GM04503 (cell line): ENCODE data around the gene HS3ST1.

Experiments used
- DNase-seq: peaks from one replicate; pipeline ENCODE4 v3.0.0-alpha.2; 2012; ENCODE audit warnings: low read depth

Gene HS3ST1

GRCh38 chr4:11431111-11431510, 2.4 kb upstream of the HS3ST1 start:
- no peak for DNase-seq

GRCh38 chr4:11430536-11430935, 1.8 kb upstream of the HS3ST1 start:
- no peak for DNase-seq

GRCh38 chr4:11429699-11430045, 978 bp upstream of the HS3ST1 start:
- DNase-seq, result no peak

- no peak for DNase-seq
Measured at GRCh38 chr4:11428899-11429698, 405 bp upstream of the HS3ST1 start.

- DNase-seq, result no peak
Measured at GRCh38 chr4:11427121-11427996, 1.3 kb downstream of the HS3ST1 start.

- DNase-seq, result no peak
Measured at GRCh38 chr4:11426731-11427120, 2.0 kb downstream of the HS3ST1 start.

GRCh38 chr4:11426003-11426402, 2.7 kb downstream of the HS3ST1 start:
- no peak for DNase-seq

GRCh38 chr4:11424856-11425255, 3.8 kb downstream of the HS3ST1 start:
- no peak for DNase-seq

GRCh38 chr4:11424000-11424399, 4.7 kb downstream of the HS3ST1 start:
- DNase-seq, result no peak

GRCh38 chr4:11423465-11423864, 5.2 kb downstream of the HS3ST1 start:
- DNase-seq, result no peak

- DNase-seq, result no peak
Measured at GRCh38 chr4:11421116-11421515, 7.6 kb downstream of the HS3ST1 start.

- DNase-seq, result no peak
Measured at GRCh38 chr4:11420327-11420726, 8.4 kb downstream of the HS3ST1 start.

- no peak for DNase-seq
Measured at GRCh38 chr4:11418610-11419009, 10.1 kb downstream of the HS3ST1 start.

GRCh38 chr4:11416767-11417113, 12.0 kb downstream of the HS3ST1 start:
- DNase-seq, result no peak

- no peak for DNase-seq
Measured at GRCh38 chr4:11416071-11416766, 12.5 kb downstream of the HS3ST1 start.

- no peak for DNase-seq
Measured at GRCh38 chr4:11415409-11416070, 13.2 kb downstream of the HS3ST1 start.

- DNase-seq, result no peak
Measured at GRCh38 chr4:11412211-11412610, 16.5 kb downstream of the HS3ST1 start.

GRCh38 chr4:11409632-11410031, 19.1 kb downstream of the HS3ST1 start:
- DNase-seq, result no peak

- no peak for DNase-seq
Measured at GRCh38 chr4:11408233-11408967, 20.3 kb downstream of the HS3ST1 start.

GRCh38 chr4:11407551-11407950, 21.1 kb downstream of the HS3ST1 start:
- no peak for DNase-seq

- no peak for DNase-seq
Measured at GRCh38 chr4:11404431-11404830, 24.3 kb downstream of the HS3ST1 start.

- no peak for DNase-seq
Measured at GRCh38 chr4:11402192-11402591, 26.5 kb downstream of the HS3ST1 start.
